Stomach (tissue), 4 donors: Measurements from ENCODE around the gene RPRD1A.
"Not testable (repeated sequence)": the region's sequence is repeated elsewhere in the genome, so short reads cannot be mapped to it uniquely, and the experiment has no call there.

ENCODE experiments used
- CTCF ChIP-seq, 7 experiments: fragments of 450-650 bp in 4 of 7; fragments of 200-600 bp in 3 of 7; sonication (generic) in 3 of 7; IDR thresholded peaks; one replicate each; pipeline ENCODE4 v1.5.1; 2016 to 2019; ENCODE audit warnings: antibody characterized with exemption in 7 of 7, control low read depth in 2 of 7, mild to moderate bottlenecking in 1 of 7
- EP300 ChIP-seq: sonication (generic); formaldehyde crosslinking; IDR thresholded peaks from one replicate; pipeline ENCODE4 v1.6.1; 2017; ENCODE audit warnings: antibody characterized with exemption

DNA sequence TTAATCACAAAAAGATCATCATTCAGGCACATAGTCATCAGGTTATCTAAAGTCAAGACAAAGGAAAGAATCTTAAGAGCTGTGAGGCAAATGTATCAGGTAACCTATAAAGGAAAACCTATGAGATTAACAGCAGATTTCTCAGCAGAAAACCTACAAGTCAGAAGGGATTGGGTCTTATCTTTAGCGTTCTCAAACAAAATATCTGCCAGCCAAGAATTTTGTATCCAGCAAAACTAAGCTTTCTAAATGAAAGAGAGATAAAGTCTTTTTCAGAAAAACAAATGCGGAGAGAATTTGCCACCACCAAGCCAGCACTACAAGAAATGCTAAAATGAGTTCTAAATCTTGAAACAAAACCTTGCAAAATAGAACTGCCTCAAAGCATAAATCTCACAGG lies 13.8 kb upstream of the RPRD1A start:
- not testable (repeated sequence) for TF ChIP-seq CTCF (IDR thresholded peaks at IDR 0.05); EP300
